CD14-positive monocyte (primary cell): ENCODE data around the gene EVC. TPM values are rescaled to one million over a fixed set of nuclear protein-coding genes. Genes with fewer than 3 reads are reported as not detected.

Experiments used
- DNase-seq, 3 donors: peaks; one replicate each; pipeline ENCODE4 v3.0.0-alpha.2; 2011 to 2022
- H2AFZ ChIP-seq: 2 replicates; pipeline ENCODE4 v1.6.0; 2012; ENCODE audit warnings: mild to moderate bottlenecking, low read depth, low read length, inconsistent platforms; ENCODE audit not compliant: insufficient read depth, poor library complexity, severe bottlenecking
- H3K27ac ChIP-seq, 2 donors: 1 replicate in 1 of 2; 2 replicates in 1 of 2; pipeline ENCODE4 v1.5.1; 2012 to 2013; ENCODE audit warnings: low read length in 2 of 2, control low read depth in 1 of 2, inconsistent platforms in 1 of 2, low read depth in 1 of 2, mild to moderate bottlenecking in 1 of 2
- H3K27me3 ChIP-seq, 2 donors: one replicate each; pipeline versions ENCODE4 v1.6.0 to v1.6.1; 2011 to 2013; ENCODE audit warnings: low read length in 2 of 2; ENCODE audit not compliant: control insufficient read depth in 2 of 2, insufficient read depth in 2 of 2
- H3K36me3 ChIP-seq, 2 donors: replicated peaks in 1 of 2; 1 replicate in 1 of 2; 2 replicates in 1 of 2; pipeline versions ENCODE4 v1.5.1 to v1.6.1; 2012 to 2013; ENCODE audit warnings: low read length in 2 of 2, control low read depth in 1 of 2, inconsistent platforms in 1 of 2, mild to moderate bottlenecking in 1 of 2; ENCODE audit not compliant: insufficient read depth in 2 of 2, control insufficient read depth in 1 of 2
- H3K4me1 ChIP-seq, 2 donors: 1 replicate in 1 of 2; 2 replicates in 1 of 2; pipeline versions ENCODE4 v1.5.1 to v1.6.1; 2012 to 2013; ENCODE audit warnings: low read length in 2 of 2, control low read depth in 1 of 2, inconsistent platforms in 1 of 2, mild to moderate bottlenecking in 1 of 2, moderate library complexity in 1 of 2; ENCODE audit not compliant: insufficient read depth in 2 of 2, control insufficient read depth in 1 of 2
- H3K4me2 ChIP-seq: replicated peaks from 2 replicates; pipeline ENCODE3; 2012; ENCODE audit warnings: low read length, moderate library complexity, mild to moderate bottlenecking; ENCODE audit not compliant: poor library complexity, severe bottlenecking; ENCODE audit errors: extremely low read depth
- H3K4me3 ChIP-seq, 3 experiments: fragments of 200-600 bp in 1 of 3; sonication (generic) in 1 of 3; replicated peaks in 1 of 3; 1 replicate in 2 of 3; 2 replicates in 1 of 3; pipeline ENCODE4 v1.5.1; 2011 to 2013; ENCODE audit warnings: low read length in 3 of 3, mild to moderate bottlenecking in 3 of 3, control low read depth in 2 of 3, low read depth in 2 of 3, inconsistent platforms in 1 of 3, moderate library complexity in 1 of 3
- H3K79me2 ChIP-seq: 2 replicates; pipeline ENCODE4 v1.6.0; 2012; ENCODE audit warnings: mild to moderate bottlenecking, control low read depth, inconsistent platforms, low read length, moderate library complexity; ENCODE audit not compliant: insufficient read depth
- H3K9ac ChIP-seq: 2 replicates; pipeline ENCODE4 v1.6.0; 2017; ENCODE audit warnings: low read length, mild to moderate bottlenecking; ENCODE audit not compliant: insufficient read depth, poor library complexity, severe bottlenecking
- H3K9me3 ChIP-seq, 2 donors: replicated peaks in 1 of 2; 1 replicate in 1 of 2; 2 replicates in 1 of 2; pipeline versions ENCODE4 v1.5.1 to v1.6.1; 2012 to 2013; ENCODE audit warnings: low read length in 2 of 2, control low read depth in 1 of 2; ENCODE audit not compliant: control insufficient read depth in 1 of 2, insufficient read depth in 1 of 2
- H4K20me1 ChIP-seq: 2 replicates; pipeline ENCODE4 v1.6.0; 2012; ENCODE audit warnings: mild to moderate bottlenecking, low read length, control low read depth, moderate library complexity; ENCODE audit not compliant: insufficient read depth
- H3K27ac Mint-ChIP-seq, 7 donors: one replicate each; pipeline ENCODE4 v1.8.0; 2020; ENCODE audit warnings: mild to moderate bottlenecking in 7 of 7, mixed read lengths in 7 of 7, moderate library complexity in 6 of 7, inconsistent platforms in 2 of 7
- H3K27me3 Mint-ChIP-seq, 3 donors: one replicate each; pipeline ENCODE4 v1.8.0; 2021 to 2022; ENCODE audit warnings: low read depth in 3 of 3, mild to moderate bottlenecking in 3 of 3, mixed read lengths in 3 of 3, moderate library complexity in 3 of 3, inconsistent platforms in 1 of 3
- H3K36me3 Mint-ChIP-seq, 2 donors: one replicate each; pipeline ENCODE4 v1.8.0; 2020; ENCODE audit warnings: mixed read lengths in 2 of 2, inconsistent platforms in 1 of 2, mild to moderate bottlenecking in 1 of 2
- H3K4me1 Mint-ChIP-seq: one replicate; pipeline ENCODE4 v1.8.0; 2020; ENCODE audit warnings: mild to moderate bottlenecking, mixed read lengths
- H3K4me3 Mint-ChIP-seq, 2 donors: one replicate each; pipeline ENCODE4 v1.8.0; 2020; ENCODE audit warnings: mild to moderate bottlenecking in 2 of 2, mixed read lengths in 2 of 2, moderate library complexity in 1 of 2
- H3K9me3 Mint-ChIP-seq, 7 donors: one replicate each; pipeline ENCODE4 v1.8.0; 2020 to 2022; ENCODE audit warnings: mixed read lengths in 7 of 7, mild to moderate bottlenecking in 6 of 7, moderate library complexity in 6 of 7, inconsistent platforms in 2 of 7
- CTCF ChIP-seq: fragments of 200-600 bp; IDR thresholded peaks from one replicate; pipeline ENCODE4 v1.8.0; 2022; ENCODE audit warnings: antibody characterized with exemption, mild to moderate bottlenecking
- WGBS: methylation state at CpG from one replicate; pipeline ENCODE4 v1.1.5; 2013; ENCODE audit warnings: missing lambda C conversion rate; ENCODE audit not compliant: insufficient coverage; 5-methylcytosine and 5-hydroxymethylcytosine counted together
- intact Hi-C, 2 donors: fragments of 100-400 bp; cut with micrococcal nuclease; formaldehyde crosslinking; loops; one replicate each; pipeline versions ENCODE4 v1.15.0 to v1.15.1; 2023
- polyA plus RNA-seq, 3 donors: library from polyadenylated mRNA; depleted of rRNA in 1 of 3; unstranded in 2 of 3; stranded (reverse) in 1 of 3; fragments of 300-500 nt in 2 of 3; fragments of >200 nt in 1 of 3; fragmentation: Illumina TruSeq in 2 of 3; gene quantifications; 1 replicate in 2 of 3; 2 replicates in 1 of 3; pipeline ENCODE4 v1.2.3, GENCODE V29; 2012 to 2021

Gene EVC
- polyA plus RNA-seq, 3 donors: 0.36 TPM; not detected in 2

DNA sequence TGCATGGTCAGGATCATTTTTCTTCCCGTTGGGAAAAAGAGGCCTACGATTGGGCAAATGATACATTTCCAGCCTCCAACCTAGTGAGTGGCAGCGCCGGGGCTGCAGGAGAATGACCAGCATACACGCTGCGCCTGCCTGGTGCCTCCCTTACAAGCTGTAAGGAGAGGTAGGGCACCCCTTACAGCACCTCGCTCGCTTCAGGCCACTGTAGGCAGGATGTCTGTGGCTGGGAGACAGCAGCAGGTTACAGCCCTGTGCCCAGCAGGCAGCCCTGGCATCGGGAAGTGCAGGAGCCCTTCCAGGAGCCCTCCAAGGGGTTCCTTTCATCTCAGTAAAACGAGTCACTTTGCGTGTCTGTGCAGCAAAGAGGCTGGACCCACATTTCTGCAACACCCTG lies 88.4 kb downstream of the EVC start:
- H3K4me3 ChIP-seq: no peak overlapping the region
- H3K79me2 ChIP-seq: no peaks in the 10 kb centered on the region
- no peaks in the 10 kb centered on the region for H3K27me3 ChIP-seq
- Mint-ChIP-seq H3K36me3 (no peaks in the 10 kb centered on the region), H3K27ac (no peak overlapping the region), H3K27me3 (peaks cover 0 to 3% (median 0%) of the 10 kb centered on the region in 3 donors), H3K4me1 (no peaks in the 10 kb centered on the region), H3K4me3 (no peak overlapping the region), H3K9me3 (peaks cover 0 to 3% (median 0%) of the 10 kb centered on the region in 7 donors)
- no peak overlapping the region for H2AFZ ChIP-seq
- H3K4me1 ChIP-seq: no peaks in the 10 kb centered on the region
- TF ChIP-seq CTCF: no peak
- no peak for DNase-seq
- WGBS: 95% methylated on average over 7 of the region's 11 CpGs
- H3K27ac ChIP-seq: no peak overlapping the region
- no peaks in the 10 kb centered on the region for H3K36me3 ChIP-seq
- H3K9ac ChIP-seq: no peak overlapping the region
- intact Hi-C loops: no loop called here
- H4K20me1 ChIP-seq: no peaks in the 10 kb centered on the region
- H3K9me3 ChIP-seq: no peaks in the 10 kb centered on the region
- H3K4me2 ChIP-seq: no peak overlapping the region

GRCh38 chr4:5800496-5800895 lies 89.5 kb downstream of the EVC start:
- Histone ChIP-seq H3K4me2 (no peak overlapping the region), H3K9ac (no peak overlapping the region), H3K4me3 (no peak overlapping the region), H3K27me3 (no peaks in the 10 kb centered on the region), H2AFZ (no peak overlapping the region), H3K27ac (no peak overlapping the region), H3K9me3 (no peaks in the 10 kb centered on the region), H3K4me1 (no peaks in the 10 kb centered on the region), H4K20me1 (no peaks in the 10 kb centered on the region), H3K79me2 (no peaks in the 10 kb centered on the region), H3K36me3 (no peaks in the 10 kb centered on the region)
- 97% methylated on average over 4 of the region's 10 CpGs for WGBS
- Mint-ChIP-seq H3K4me3 (no peak overlapping the region), H3K27ac (peak overlapping the region in 1 of 7 donors; percentile 16), H3K36me3 (no peaks in the 10 kb centered on the region), H3K4me1 (no peaks in the 10 kb centered on the region), H3K27me3 (peaks cover 0 to 3% (median 0%) of the 10 kb centered on the region in 3 donors), H3K9me3 (peaks cover 0 to 2% (median 0%) of the 10 kb centered on the region in 7 donors)
- DNase-seq: no peak
- TF ChIP-seq CTCF: no peak
- intact Hi-C loops: no loop called here
